ENCODE measurements around the gene UGT2B7.

The UGT2B7 gene

GRCh38 chr4:69156913-69157312 lies 60.6 kb downstream of the UGT2B7 start:
- H3K4me1 Mint-ChIP-seq (ENCODE audit: low read depth): no peaks in the 10 kb centered on the region
- no peak overlapping the region for H3K27ac Mint-ChIP-seq
- no peaks in the 10 kb centered on the region for H3K9me3 Mint-ChIP-seq
- intact Hi-C loops (cut with micrococcal nuclease): no loop called here
- no peak overlapping the region for H3K4me3 Mint-ChIP-seq
- H3K36me3 Mint-ChIP-seq (ENCODE audit: low read depth): no peaks in the 10 kb centered on the region
- H3K27me3 Mint-ChIP-seq: no peaks in the 10 kb centered on the region

Data from dendritic cell treated with granulocyte-macrophage colony-stimulating factor and Interleukin-4, amounts not matched to agents 40 ng/mL and 50 ng/mL, for 4 days (primary cell).